CD14-positive monocyte (primary cell): Measurements from ENCODE around the gene STXBP6. TPM values are rescaled to one million over a fixed set of nuclear protein-coding genes. Genes with fewer than 3 reads are reported as not detected.

Experiments
- DNase-seq, 3 donors: peaks; one replicate each; pipeline ENCODE4 v3.0.0-alpha.2; 2011 to 2022
- H2AFZ ChIP-seq: 2 replicates; pipeline ENCODE4 v1.6.0; 2012; ENCODE audit warnings: mild to moderate bottlenecking, low read depth, low read length, inconsistent platforms; ENCODE audit not compliant: insufficient read depth, poor library complexity, severe bottlenecking
- H3K27ac ChIP-seq, 2 donors: 1 replicate in 1 of 2; 2 replicates in 1 of 2; pipeline ENCODE4 v1.5.1; 2012 to 2013; ENCODE audit warnings: low read length in 2 of 2, control low read depth in 1 of 2, inconsistent platforms in 1 of 2, low read depth in 1 of 2, mild to moderate bottlenecking in 1 of 2
- H3K27me3 ChIP-seq, 2 donors: one replicate each; pipeline versions ENCODE4 v1.6.0 to v1.6.1; 2011 to 2013; ENCODE audit warnings: low read length in 2 of 2; ENCODE audit not compliant: control insufficient read depth in 2 of 2, insufficient read depth in 2 of 2
- H3K36me3 ChIP-seq, 2 donors: replicated peaks in 1 of 2; 1 replicate in 1 of 2; 2 replicates in 1 of 2; pipeline versions ENCODE4 v1.5.1 to v1.6.1; 2012 to 2013; ENCODE audit warnings: low read length in 2 of 2, control low read depth in 1 of 2, inconsistent platforms in 1 of 2, mild to moderate bottlenecking in 1 of 2; ENCODE audit not compliant: insufficient read depth in 2 of 2, control insufficient read depth in 1 of 2
- H3K4me1 ChIP-seq, 2 donors: 1 replicate in 1 of 2; 2 replicates in 1 of 2; pipeline versions ENCODE4 v1.5.1 to v1.6.1; 2012 to 2013; ENCODE audit warnings: low read length in 2 of 2, control low read depth in 1 of 2, inconsistent platforms in 1 of 2, mild to moderate bottlenecking in 1 of 2, moderate library complexity in 1 of 2; ENCODE audit not compliant: insufficient read depth in 2 of 2, control insufficient read depth in 1 of 2
- H3K4me2 ChIP-seq: replicated peaks from 2 replicates; pipeline ENCODE3; 2012; ENCODE audit warnings: low read length, moderate library complexity, mild to moderate bottlenecking; ENCODE audit not compliant: poor library complexity, severe bottlenecking; ENCODE audit errors: extremely low read depth
- H3K4me3 ChIP-seq, 3 experiments: fragments of 200-600 bp in 1 of 3; sonication (generic) in 1 of 3; replicated peaks in 1 of 3; 1 replicate in 2 of 3; 2 replicates in 1 of 3; pipeline ENCODE4 v1.5.1; 2011 to 2013; ENCODE audit warnings: low read length in 3 of 3, mild to moderate bottlenecking in 3 of 3, control low read depth in 2 of 3, low read depth in 2 of 3, inconsistent platforms in 1 of 3, moderate library complexity in 1 of 3
- H3K79me2 ChIP-seq: 2 replicates; pipeline ENCODE4 v1.6.0; 2012; ENCODE audit warnings: mild to moderate bottlenecking, control low read depth, inconsistent platforms, low read length, moderate library complexity; ENCODE audit not compliant: insufficient read depth
- H3K9ac ChIP-seq: 2 replicates; pipeline ENCODE4 v1.6.0; 2017; ENCODE audit warnings: low read length, mild to moderate bottlenecking; ENCODE audit not compliant: insufficient read depth, poor library complexity, severe bottlenecking
- H3K9me3 ChIP-seq, 2 donors: replicated peaks in 1 of 2; 1 replicate in 1 of 2; 2 replicates in 1 of 2; pipeline versions ENCODE4 v1.5.1 to v1.6.1; 2012 to 2013; ENCODE audit warnings: low read length in 2 of 2, control low read depth in 1 of 2; ENCODE audit not compliant: control insufficient read depth in 1 of 2, insufficient read depth in 1 of 2
- H4K20me1 ChIP-seq: 2 replicates; pipeline ENCODE4 v1.6.0; 2012; ENCODE audit warnings: mild to moderate bottlenecking, low read length, control low read depth, moderate library complexity; ENCODE audit not compliant: insufficient read depth
- H3K27ac Mint-ChIP-seq, 7 donors: one replicate each; pipeline ENCODE4 v1.8.0; 2020; ENCODE audit warnings: mild to moderate bottlenecking in 7 of 7, mixed read lengths in 7 of 7, moderate library complexity in 6 of 7, inconsistent platforms in 2 of 7
- H3K27me3 Mint-ChIP-seq, 3 donors: one replicate each; pipeline ENCODE4 v1.8.0; 2021 to 2022; ENCODE audit warnings: low read depth in 3 of 3, mild to moderate bottlenecking in 3 of 3, mixed read lengths in 3 of 3, moderate library complexity in 3 of 3, inconsistent platforms in 1 of 3
- H3K36me3 Mint-ChIP-seq, 2 donors: one replicate each; pipeline ENCODE4 v1.8.0; 2020; ENCODE audit warnings: mixed read lengths in 2 of 2, inconsistent platforms in 1 of 2, mild to moderate bottlenecking in 1 of 2
- H3K4me1 Mint-ChIP-seq: one replicate; pipeline ENCODE4 v1.8.0; 2020; ENCODE audit warnings: mild to moderate bottlenecking, mixed read lengths
- H3K4me3 Mint-ChIP-seq, 2 donors: one replicate each; pipeline ENCODE4 v1.8.0; 2020; ENCODE audit warnings: mild to moderate bottlenecking in 2 of 2, mixed read lengths in 2 of 2, moderate library complexity in 1 of 2
- H3K9me3 Mint-ChIP-seq, 7 donors: one replicate each; pipeline ENCODE4 v1.8.0; 2020 to 2022; ENCODE audit warnings: mixed read lengths in 7 of 7, mild to moderate bottlenecking in 6 of 7, moderate library complexity in 6 of 7, inconsistent platforms in 2 of 7
- whole genome bisulfite sequencing: methylation state at CpG from one replicate; pipeline ENCODE4 v1.1.5; 2013; ENCODE audit warnings: missing lambda C conversion rate; ENCODE audit not compliant: insufficient coverage; 5-methylcytosine and 5-hydroxymethylcytosine counted together
- intact Hi-C, 2 donors: fragments of 100-400 bp; cut with micrococcal nuclease; formaldehyde crosslinking; loops; one replicate each; pipeline versions ENCODE4 v1.15.0 to v1.15.1; 2023
- polyA plus RNA-seq, 3 donors: library from polyadenylated mRNA; depleted of rRNA in 1 of 3; unstranded in 2 of 3; stranded (reverse) in 1 of 3; fragments of 300-500 nt in 2 of 3; fragments of >200 nt in 1 of 3; fragmentation: Illumina TruSeq in 2 of 3; gene quantifications; 1 replicate in 2 of 3; 2 replicates in 1 of 3; pipeline ENCODE4 v1.2.3, GENCODE V29; 2012 to 2021
- TF ChIP-seq, protein P1 (sequence below): fragments of 200-600 bp; IDR thresholded peaks from one replicate; pipeline ENCODE4 v1.8.0; 2022; ENCODE audit warnings: antibody characterized with exemption, mild to moderate bottlenecking

The STXBP6 gene
- polyA plus RNA-seq, 3 donors = 0.05 to 0.25 (median 0.08) TPM

DNA sequence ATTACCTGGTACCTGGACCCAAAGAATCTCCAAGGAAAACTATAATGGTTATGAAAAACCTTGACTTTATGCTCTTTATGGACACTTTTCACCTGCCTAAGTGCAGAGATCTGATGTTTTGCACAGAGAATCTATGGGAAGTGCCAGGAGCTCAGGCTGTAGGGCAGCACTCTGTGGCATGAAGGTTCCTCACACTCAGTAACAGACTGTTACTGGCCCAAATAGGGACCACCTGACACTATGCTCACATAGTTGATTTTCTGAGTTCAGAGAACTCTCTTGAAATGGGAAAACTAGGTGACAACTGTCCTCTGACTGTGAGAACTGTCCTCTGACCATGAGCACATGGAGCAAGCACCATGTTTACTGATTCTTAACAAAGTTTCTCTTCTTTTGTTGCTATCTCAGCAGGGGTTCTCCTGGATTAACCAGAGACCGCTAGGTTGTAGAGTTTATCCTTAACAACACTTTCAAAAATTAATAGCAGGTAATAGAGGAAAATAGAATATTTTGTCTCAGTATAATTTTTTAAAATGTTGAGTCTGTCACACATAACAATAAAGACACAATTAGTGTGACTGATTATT is 101.6 kb downstream of the STXBP6 start:
- H3K4me2 ChIP-seq = no peak overlapping the region
- H3K9me3 ChIP-seq = no peaks in the 10 kb centered on the region
- H3K9ac ChIP-seq = no peak overlapping the region
- H3K4me3 ChIP-seq = no peak overlapping the region
- TF ChIP-seq, protein P1, sequence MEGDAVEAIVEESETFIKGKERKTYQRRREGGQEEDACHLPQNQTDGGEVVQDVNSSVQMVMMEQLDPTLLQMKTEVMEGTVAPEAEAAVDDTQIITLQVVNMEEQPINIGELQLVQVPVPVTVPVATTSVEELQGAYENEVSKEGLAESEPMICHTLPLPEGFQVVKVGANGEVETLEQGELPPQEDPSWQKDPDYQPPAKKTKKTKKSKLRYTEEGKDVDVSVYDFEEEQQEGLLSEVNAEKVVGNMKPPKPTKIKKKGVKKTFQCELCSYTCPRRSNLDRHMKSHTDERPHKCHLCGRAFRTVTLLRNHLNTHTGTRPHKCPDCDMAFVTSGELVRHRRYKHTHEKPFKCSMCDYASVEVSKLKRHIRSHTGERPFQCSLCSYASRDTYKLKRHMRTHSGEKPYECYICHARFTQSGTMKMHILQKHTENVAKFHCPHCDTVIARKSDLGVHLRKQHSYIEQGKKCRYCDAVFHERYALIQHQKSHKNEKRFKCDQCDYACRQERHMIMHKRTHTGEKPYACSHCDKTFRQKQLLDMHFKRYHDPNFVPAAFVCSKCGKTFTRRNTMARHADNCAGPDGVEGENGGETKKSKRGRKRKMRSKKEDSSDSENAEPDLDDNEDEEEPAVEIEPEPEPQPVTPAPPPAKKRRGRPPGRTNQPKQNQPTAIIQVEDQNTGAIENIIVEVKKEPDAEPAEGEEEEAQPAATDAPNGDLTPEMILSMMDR = no peak
- no peaks in the 10 kb centered on the region for H3K36me3 Mint-ChIP-seq
- H3K4me1 Mint-ChIP-seq = no peaks in the 10 kb centered on the region
- H4K20me1 ChIP-seq = no peaks in the 10 kb centered on the region
- no peak overlapping the region for H2AFZ ChIP-seq
- H3K9me3 Mint-ChIP-seq = peaks cover 0 to 6% (median 0%) of the 10 kb centered on the region in 7 donors
- no peaks in the 10 kb centered on the region for H3K36me3 ChIP-seq
- no peaks in the 10 kb centered on the region for H3K4me1 ChIP-seq
- no peaks in the 10 kb centered on the region for H3K79me2 ChIP-seq
- peaks cover 0 to 2% (median 0%) of the 10 kb centered on the region in 3 donors for H3K27me3 Mint-ChIP-seq
- H3K27me3 ChIP-seq = no peaks in the 10 kb centered on the region
- intact Hi-C loops = no loop called here
- H3K27ac ChIP-seq = no peak overlapping the region
- H3K4me3 Mint-ChIP-seq = no peak overlapping the region
- no peak overlapping the region for H3K27ac Mint-ChIP-seq
- no CpG with 5 or more reads among the region's 1 CpG for WGBS
- no peak for DNase-seq

DNA sequence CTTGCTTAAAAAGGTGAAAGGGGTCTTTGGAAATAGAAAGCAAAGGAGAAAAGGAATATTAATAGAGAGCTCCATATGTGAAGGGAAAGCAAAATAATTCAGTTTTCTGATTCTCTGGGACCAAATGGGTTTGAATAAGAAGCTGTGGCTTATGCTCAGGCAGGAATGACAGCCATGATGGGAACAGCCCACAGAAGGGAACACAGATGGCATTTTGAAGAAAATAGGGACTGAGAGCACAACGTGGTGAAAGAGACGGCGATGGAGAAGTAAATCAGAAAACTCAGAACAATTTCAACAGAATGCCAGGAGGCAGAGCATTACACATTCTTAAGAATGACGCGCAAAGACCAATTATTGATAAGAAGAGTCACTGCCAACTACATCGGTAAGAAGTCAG is 102.8 kb downstream of the STXBP6 start:
- Histone ChIP-seq H3K36me3 (no peaks in the 10 kb centered on the region), H3K4me1 (no peaks in the 10 kb centered on the region), H3K9ac (no peak overlapping the region), H3K79me2 (no peaks in the 10 kb centered on the region), H4K20me1 (no peaks in the 10 kb centered on the region), H3K27me3 (no peaks in the 10 kb centered on the region), H3K4me2 (no peak overlapping the region), H3K4me3 (no peak overlapping the region), H2AFZ (no peak overlapping the region), H3K27ac (no peak overlapping the region), H3K9me3 (no peaks in the 10 kb centered on the region)
- DNase-seq = no peak
- no peaks in the 10 kb centered on the region for H3K4me1 Mint-ChIP-seq
- H3K27me3 Mint-ChIP-seq = peaks cover 0 to 2% (median 0%) of the 10 kb centered on the region in 3 donors
- intact Hi-C loops = no loop called here
- TF ChIP-seq, protein P1 = no peak
- no CpG with 5 or more reads among the region's 6 CpGs for whole genome bisulfite sequencing
- no peak overlapping the region for H3K27ac Mint-ChIP-seq
- H3K9me3 Mint-ChIP-seq = peaks cover 0 to 6% (median 0%) of the 10 kb centered on the region in 7 donors
- no peaks in the 10 kb centered on the region for H3K36me3 Mint-ChIP-seq
- no peak overlapping the region for H3K4me3 Mint-ChIP-seq
